Measurements from ENCODE around the gene TSFM. TPM values are rescaled to one million over a fixed set of nuclear protein-coding genes. Genes with fewer than 3 reads are reported as not detected.

The TSFM gene
- total and polyA plus RNA-seq, 2 of the 13 experiments (the other 11 are each of a cell fraction or from before 2014, with no cell fraction given): 29.8 to 68.3 TPM

GRCh38 chr12:57737467-57738460 is 44.8 kb upstream of the TSFM start (continued):
- TF ChIP-seq TFE3 (CRISPR knock-in tag; IDR thresholded peaks at IDR 0.05) (no peak), ZNF562 (CRISPR knock-in tag; IDR thresholded peaks at IDR 0.05; ENCODE audit: borderline replicate concordance) (no peak), PRDM15 (CRISPR knock-in tag; IDR thresholded peaks at IDR 0.05) (peak; percentile 55; the same call in 1 of the 2 replicates), ZNF574 (CRISPR knock-in tag; IDR thresholded peaks at IDR 0.05) (no peak), GRHL1 (CRISPR knock-in tag; conservative IDR thresholded peaks at IDR 0.05) (no peak), NFE2L1 (CRISPR knock-in tag; IDR thresholded peaks at IDR 0.05; ENCODE audit: borderline replicate concordance) (no peak), CHCHD3 (CRISPR knock-in tag; IDR thresholded peaks at IDR 0.05) (no peak), ZKSCAN8 (CRISPR knock-in tag; IDR thresholded peaks at IDR 0.05; ENCODE audit: borderline replicate concordance) (no peak), SSRP1 (CRISPR knock-in tag; IDR thresholded peaks at IDR 0.05) (no peak), MXD1 (CRISPR knock-in tag; IDR thresholded peaks at IDR 0.05) (no peak), ZNF782 (CRISPR knock-in tag; IDR thresholded peaks at IDR 0.05; ENCODE audit: borderline replicate concordance) (no peak), CSRNP2 (CRISPR knock-in tag; conservative IDR thresholded peaks at IDR 0.05; ENCODE audit: low read depth) (no peak)
